Astrocyte (in vitro differentiated cells and primary cell): ENCODE measurements around the gene CNOT4. TPM values are rescaled to one million over a fixed set of nuclear protein-coding genes. Genes with fewer than 3 reads are reported as not detected.

ENCODE experiments used
- DNase-seq: peaks from one replicate; pipeline ENCODE4 v3.0.0-alpha.2; 2010; ENCODE audit warnings: low read depth
- FAIRE-seq: peaks from 2 replicates; lab custom pipeline; 2011; peaks lifted over from hg19 to GRCh38; lab: Jason Lieb, UNC
- H2AFZ ChIP-seq: 2 replicates; pipeline ENCODE4 v1.6.0; 2012; ENCODE audit warnings: low read depth, low read length, inconsistent platforms
- H3K27ac ChIP-seq: 2 replicates; pipeline ENCODE4 v1.5.1; 2011; ENCODE audit warnings: low read depth, low read length, inconsistent platforms
- H3K27me3 ChIP-seq: 2 replicates; pipeline ENCODE4 v1.6.0; 2011; ENCODE audit warnings: low read length, inconsistent platforms; ENCODE audit not compliant: insufficient read depth
- H3K36me3 ChIP-seq: 2 replicates; pipeline ENCODE4 v1.5.1; 2011; ENCODE audit warnings: low read length, inconsistent platforms; ENCODE audit not compliant: insufficient read depth
- H3K4me1 ChIP-seq: 2 replicates; pipeline ENCODE4 v1.5.1; 2011; ENCODE audit warnings: low read length, inconsistent platforms; ENCODE audit not compliant: insufficient read depth
- H3K4me2 ChIP-seq: 2 replicates; pipeline ENCODE4 v1.6.0; 2012; ENCODE audit warnings: low read length, inconsistent platforms
- H3K4me3 ChIP-seq: 2 replicates; pipeline ENCODE4 v1.5.1; 2011; ENCODE audit warnings: low read depth, mild to moderate bottlenecking, low read length, inconsistent platforms; ENCODE audit not compliant: insufficient read depth
- H3K79me2 ChIP-seq: 2 replicates; pipeline ENCODE4 v1.6.0; 2012; ENCODE audit warnings: mild to moderate bottlenecking, low read length, inconsistent platforms; ENCODE audit not compliant: insufficient read depth
- H3K9ac ChIP-seq: 2 replicates; pipeline ENCODE4 v1.6.0; 2012; ENCODE audit warnings: mild to moderate bottlenecking, low read length, inconsistent platforms
- H3K9me3 ChIP-seq: 2 replicates; pipeline ENCODE4 v1.5.1; 2012; ENCODE audit warnings: low read depth, mild to moderate bottlenecking, low read length, inconsistent platforms; ENCODE audit not compliant: insufficient read depth
- H4K20me1 ChIP-seq: 2 replicates; pipeline ENCODE4 v1.6.0; 2012; ENCODE audit warnings: low read length, inconsistent platforms; ENCODE audit not compliant: insufficient read depth
- H3K27ac Mint-ChIP-seq: one replicate; pipeline ENCODE4 v1.8.0; 2021; ENCODE audit warnings: mild to moderate bottlenecking, mixed read lengths; ENCODE audit not compliant: unreplicated experiment
- H3K27me3 Mint-ChIP-seq: one replicate; pipeline ENCODE4 v1.8.0; 2021; ENCODE audit warnings: low read depth, mixed read lengths; ENCODE audit not compliant: unreplicated experiment
- H3K36me3 Mint-ChIP-seq: one replicate; pipeline ENCODE4 v1.8.0; 2021; ENCODE audit warnings: low read depth, mixed read lengths; ENCODE audit not compliant: unreplicated experiment
- H3K4me1 Mint-ChIP-seq: one replicate; pipeline ENCODE4 v1.8.0; 2021; ENCODE audit warnings: low read depth, mixed read lengths; ENCODE audit not compliant: unreplicated experiment
- H3K4me3 Mint-ChIP-seq: one replicate; pipeline ENCODE4 v1.8.0; 2021; ENCODE audit warnings: mild to moderate bottlenecking, moderate library complexity, mixed read lengths; ENCODE audit not compliant: unreplicated experiment
- H3K9me3 Mint-ChIP-seq: one replicate; pipeline ENCODE4 v1.8.0; 2021; ENCODE audit warnings: mild to moderate bottlenecking, mixed read lengths; ENCODE audit not compliant: unreplicated experiment
- EZH2 ChIP-seq: IDR thresholded peaks from 2 replicates; pipeline ENCODE4 v1.6.1; 2012; ENCODE audit warnings: mild to moderate bottlenecking, low read length, inconsistent platforms; ENCODE audit not compliant: insufficient read depth
- total RNA-seq: library from RNA; stranded (reverse); gene quantifications from 2 replicates; pipeline ENCODE4 v1.2.1, GENCODE V29; 2021
- TF ChIP-seq, protein P1 (sequence below): IDR thresholded peaks from 2 replicates; pipeline ENCODE4 v1.5.1; 2011; ENCODE audit warnings: low read depth, mild to moderate bottlenecking, inconsistent platforms, low read length, moderate library complexity; ENCODE audit not compliant: insufficient read depth

Gene CNOT4
- total RNA-seq, 1 donor from 2014 or later, result 24.9 TPM

DNA sequence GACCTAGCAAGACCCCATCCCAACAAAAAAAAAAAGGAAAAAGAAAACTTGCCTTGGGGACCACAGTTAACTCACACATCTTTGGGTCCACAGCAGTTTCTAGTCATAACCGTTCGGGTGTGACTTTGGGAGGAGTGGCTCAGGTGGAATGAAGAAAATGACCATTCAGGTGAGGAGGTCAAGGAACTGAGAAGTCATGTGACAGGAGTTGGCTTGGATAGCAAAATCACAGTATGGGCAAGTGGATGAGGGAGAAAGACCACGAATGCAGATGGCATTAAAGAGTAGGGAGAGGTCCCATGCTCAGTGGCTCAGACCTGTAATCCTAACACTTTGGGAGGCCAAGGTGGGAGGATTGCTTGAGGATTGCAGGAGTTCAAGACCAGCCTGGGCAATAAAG lies 17.1 kb upstream of the CNOT4 start:
- Mint-ChIP-seq H3K4me1 (no peaks in the 10 kb centered on the region), H3K27me3 (peaks cover 4% of the 10 kb centered on the region), H3K9me3 (peaks cover 2% of the 10 kb centered on the region), H3K4me3 (no peak overlapping the region), H3K36me3 (no peaks in the 10 kb centered on the region), H3K27ac (peak overlapping the region; percentile 15)
- H3K9ac ChIP-seq, result no peak overlapping the region
- H3K79me2 ChIP-seq, result no peaks in the 10 kb centered on the region
- FAIRE-seq, result no peak
- H3K4me3 ChIP-seq, result no peak overlapping the region
- TF ChIP-seq, protein P1, sequence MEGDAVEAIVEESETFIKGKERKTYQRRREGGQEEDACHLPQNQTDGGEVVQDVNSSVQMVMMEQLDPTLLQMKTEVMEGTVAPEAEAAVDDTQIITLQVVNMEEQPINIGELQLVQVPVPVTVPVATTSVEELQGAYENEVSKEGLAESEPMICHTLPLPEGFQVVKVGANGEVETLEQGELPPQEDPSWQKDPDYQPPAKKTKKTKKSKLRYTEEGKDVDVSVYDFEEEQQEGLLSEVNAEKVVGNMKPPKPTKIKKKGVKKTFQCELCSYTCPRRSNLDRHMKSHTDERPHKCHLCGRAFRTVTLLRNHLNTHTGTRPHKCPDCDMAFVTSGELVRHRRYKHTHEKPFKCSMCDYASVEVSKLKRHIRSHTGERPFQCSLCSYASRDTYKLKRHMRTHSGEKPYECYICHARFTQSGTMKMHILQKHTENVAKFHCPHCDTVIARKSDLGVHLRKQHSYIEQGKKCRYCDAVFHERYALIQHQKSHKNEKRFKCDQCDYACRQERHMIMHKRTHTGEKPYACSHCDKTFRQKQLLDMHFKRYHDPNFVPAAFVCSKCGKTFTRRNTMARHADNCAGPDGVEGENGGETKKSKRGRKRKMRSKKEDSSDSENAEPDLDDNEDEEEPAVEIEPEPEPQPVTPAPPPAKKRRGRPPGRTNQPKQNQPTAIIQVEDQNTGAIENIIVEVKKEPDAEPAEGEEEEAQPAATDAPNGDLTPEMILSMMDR, result no peak
- no peak for TF ChIP-seq EZH2
- no peak overlapping the region for H2AFZ ChIP-seq
- H4K20me1 ChIP-seq, result no peaks in the 10 kb centered on the region
- DNase-seq, result no peak
- no peaks in the 10 kb centered on the region for H3K36me3 ChIP-seq
- peaks cover 3% of the 10 kb centered on the region for H3K27me3 ChIP-seq
- H3K4me2 ChIP-seq, result no peak overlapping the region
- H3K27ac ChIP-seq, result no peak overlapping the region
- no peaks in the 10 kb centered on the region for H3K4me1 ChIP-seq
- no peaks in the 10 kb centered on the region for H3K9me3 ChIP-seq

DNA sequence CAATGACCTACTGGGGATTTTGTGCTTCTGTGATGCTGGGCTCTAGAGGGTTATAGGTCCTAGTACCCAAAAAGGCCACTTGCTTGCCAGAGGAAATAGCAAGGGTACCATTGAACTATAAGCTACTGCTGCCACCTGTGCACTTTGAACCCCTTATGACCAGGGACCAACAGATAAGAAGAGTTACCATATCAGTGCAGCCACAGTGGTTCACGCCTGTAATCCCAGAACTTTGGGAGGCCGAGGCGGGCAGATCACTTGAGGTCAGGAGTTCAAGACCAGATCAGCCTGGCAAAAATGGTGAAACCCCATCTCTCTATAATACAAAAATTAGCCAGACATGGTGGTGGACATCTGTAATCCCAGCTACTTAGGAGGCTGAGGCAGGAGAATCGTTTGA lies 15.5 kb upstream of the CNOT4 start:
- Histone ChIP-seq H3K9ac (no peak overlapping the region), H2AFZ (no peak overlapping the region), H3K4me2 (no peak overlapping the region), H3K79me2 (no peaks in the 10 kb centered on the region), H3K27me3 (no peaks in the 10 kb centered on the region), H3K9me3 (no peaks in the 10 kb centered on the region), H3K36me3 (no peaks in the 10 kb centered on the region), H4K20me1 (no peaks in the 10 kb centered on the region), H3K4me1 (no peaks in the 10 kb centered on the region), H3K27ac (no peak overlapping the region), H3K4me3 (no peak overlapping the region)
- Mint-ChIP-seq H3K27ac (no peak overlapping the region), H3K4me3 (no peak overlapping the region), H3K4me1 (no peaks in the 10 kb centered on the region), H3K27me3 (peaks cover 4% of the 10 kb centered on the region), H3K9me3 (no peaks in the 10 kb centered on the region), H3K36me3 (no peaks in the 10 kb centered on the region)
- TF ChIP-seq EZH2, result no peak
- TF ChIP-seq, protein P1, result no peak
- no peak for FAIRE-seq
- no peak for DNase-seq

DNA sequence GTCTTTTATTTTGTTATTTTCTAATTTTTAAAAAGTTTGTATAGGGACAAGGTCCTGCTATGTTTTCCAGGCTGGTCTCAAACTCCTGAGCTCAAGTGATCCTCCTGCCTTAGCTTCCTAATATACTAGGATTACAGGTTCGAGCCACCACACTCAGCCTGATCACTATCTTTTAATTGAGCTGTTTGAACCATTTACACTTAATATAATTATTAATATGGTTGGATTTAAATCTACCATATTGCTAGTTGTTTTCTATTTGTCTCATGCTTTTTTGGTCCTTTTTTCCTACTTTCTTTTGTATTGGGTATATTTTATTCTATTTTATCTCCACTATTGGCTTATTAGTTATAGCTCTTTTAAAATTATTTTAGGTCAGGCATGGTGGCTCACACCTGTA lies 13.2 kb upstream of the CNOT4 start:
- DNase-seq, result no peak
- Mint-ChIP-seq H3K27me3 (no peaks in the 10 kb centered on the region), H3K36me3 (no peaks in the 10 kb centered on the region), H3K4me3 (no peak overlapping the region), H3K4me1 (no peaks in the 10 kb centered on the region), H3K27ac (no peak overlapping the region), H3K9me3 (no peaks in the 10 kb centered on the region)
- Histone ChIP-seq H3K4me3 (no peak overlapping the region), H2AFZ (no peak overlapping the region), H3K27me3 (no peaks in the 10 kb centered on the region), H3K36me3 (no peaks in the 10 kb centered on the region), H3K27ac (no peak overlapping the region), H3K9me3 (no peaks in the 10 kb centered on the region), H3K4me2 (no peak overlapping the region), H3K4me1 (no peaks in the 10 kb centered on the region), H3K79me2 (no peaks in the 10 kb centered on the region), H4K20me1 (no peaks in the 10 kb centered on the region), H3K9ac (no peak overlapping the region)
- FAIRE-seq, result no peak
- TF ChIP-seq, protein P1, result no peak
- no peak for TF ChIP-seq EZH2
